Psoas muscle (tissue), 8 donors: Measurements from ENCODE around the gene DLST. TPM values are rescaled to one million over a fixed set of nuclear protein-coding genes. Genes with fewer than 3 reads are reported as not detected.

Experiments
- ATAC-seq, 4 donors: fragments of 200-7000 bp; cut with Tn5 transposase; one replicate each; pipeline ENCODE4 v1.9.1; 2020; ENCODE audit warnings: moderate library complexity in 3 of 4, mild to moderate bottlenecking in 2 of 4
- DNase-seq, 2 donors: peaks; one replicate each; pipeline ENCODE4 v3.0.0-alpha.2; 2020
- H3K27ac ChIP-seq: fragments of 200-600 bp; one replicate; pipeline ENCODE4 v1.8.0; 2022
- H3K27me3 ChIP-seq, 3 donors: fragments of 200-600 bp in 1 of 3; one replicate each; pipeline versions ENCODE4 v1.6.1 to v1.8.0; 2013 to 2022; ENCODE audit warnings: low read length in 2 of 3, mild to moderate bottlenecking in 2 of 3, moderate library complexity in 1 of 3; ENCODE audit not compliant: insufficient read depth in 3 of 3
- H3K36me3 ChIP-seq, 2 donors: fragments of 200-600 bp in 1 of 2; one replicate each; pipeline versions ENCODE4 v1.6.1 to v1.8.0; 2013 to 2022; ENCODE audit warnings: low read depth in 1 of 2, mild to moderate bottlenecking in 1 of 2, moderate library complexity in 1 of 2; ENCODE audit not compliant: insufficient read depth in 1 of 2
- H3K4me1 ChIP-seq: fragments of 200-600 bp; one replicate; pipeline ENCODE4 v1.8.0; 2022
- H3K4me3 ChIP-seq: fragments of 200-600 bp; one replicate; pipeline ENCODE4 v1.8.0; 2022; ENCODE audit warnings: mild to moderate bottlenecking
- H3K9me3 ChIP-seq: fragments of 200-600 bp; one replicate; pipeline ENCODE4 v1.8.0; 2022
- WGBS, 3 donors: extraction: QIAGEN DNeasy Blood & Tissue Kit; methylation state at CpG; one replicate each; pipeline versions ENCODE4 v1.1.6 to v1.1.7; 2013; 5-methylcytosine and 5-hydroxymethylcytosine counted together
- intact Hi-C, 2 donors: fragments of 100-400 bp; cut with DNase I; formaldehyde crosslinking; loops; one replicate each; pipeline versions ENCODE4 v1.11.0 to v1.14.2; 2022
- polyA plus RNA-seq, 3 donors: library from polyadenylated mRNA; stranded (reverse); fragments of 200-250 nt; gene quantifications; one replicate each; pipeline ENCODE4 v1.2.3, GENCODE V29; 2013
- total RNA-seq, 4 donors: library from RNA; stranded (reverse); fragmentation: NEBNext Ultra II Directional in 2 of 4; extraction: Animal tissue kit (Norgen Biotek cat#: 25700) in 2 of 4; gene quantifications; one replicate each; pipeline versions ENCODE4 v1.2.1 to v1.2.4, GENCODE V29; 2021 to 2023
- TF ChIP-seq, protein P1 (sequence below): fragments of 200-600 bp; IDR thresholded peaks from one replicate; pipeline ENCODE4 v1.8.0; 2022; ENCODE audit warnings: antibody characterized with exemption
- donor health status: healthy with polysubstance abuse.
- donor health status: DM: no; HTN: no; CAD: no; lungs with moderate emphysema.
- donor health status: Bipolar disorder and iron deficiency.
- donor health status: healthy.
- donor health status: DM: yes; HTN: yes; CAD: no.
- donor health status: DM: no; HTN: no; CAD: no.
- donor health status: DM: no; HTN: no; CAD: no.
- donor health status: DM: yes; HTN: yes; CAD: no.

The DLST gene
- total and polyA plus RNA-seq, 7 donors, result 97.7 to 221 (median 139) TPM

DNA sequence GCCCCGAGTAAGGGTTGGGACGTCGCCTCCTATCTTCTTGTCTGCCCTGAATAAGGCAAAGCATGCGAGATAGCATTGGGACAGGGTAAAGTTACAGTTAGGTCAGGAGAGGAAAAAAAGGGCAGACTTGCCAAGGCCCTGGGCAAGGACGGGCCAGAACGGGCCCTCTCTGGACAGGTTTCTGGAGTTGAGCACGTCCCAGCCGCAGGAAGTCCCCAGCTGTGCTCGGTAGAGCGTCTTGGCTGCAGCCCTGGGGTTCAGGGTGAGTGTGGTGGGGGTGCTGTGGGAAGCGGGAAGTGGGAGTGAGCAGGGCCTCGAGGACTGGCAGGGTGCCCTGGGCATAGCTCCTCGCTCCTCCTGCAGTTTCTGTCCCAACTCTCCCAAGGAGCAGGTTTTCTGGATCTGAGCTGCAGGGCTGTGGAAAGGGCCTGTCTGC is 35.9 kb downstream of the DLST start:
- Histone ChIP-seq H3K27me3 (no peaks in the 10 kb centered on the region), H3K9me3 (no peaks in the 10 kb centered on the region), H3K27ac (peak overlapping the region; percentile 93), H3K4me3 (peak overlapping the region; percentile 18), H3K4me1 (peaks cover 43% of the 10 kb centered on the region), H3K36me3 (peaks cover 0 to 28% of the 10 kb centered on the region in 2 donors)
- DNase-seq (peak; percentile 80 to 89), ATAC-seq (peak; percentile 50 to 76 (median 68))
- intact Hi-C loops, result loop anchor here in 1 of 2 donors (10.0 kb wide), 1 partner anchor 107 kb away; no protein-coding TSS in a partner anchor
- WGBS, 3 donors, result 4 to 8% (median 8%) methylated on average over 13 of the region's 13 CpGs
- TF ChIP-seq, protein P1, sequence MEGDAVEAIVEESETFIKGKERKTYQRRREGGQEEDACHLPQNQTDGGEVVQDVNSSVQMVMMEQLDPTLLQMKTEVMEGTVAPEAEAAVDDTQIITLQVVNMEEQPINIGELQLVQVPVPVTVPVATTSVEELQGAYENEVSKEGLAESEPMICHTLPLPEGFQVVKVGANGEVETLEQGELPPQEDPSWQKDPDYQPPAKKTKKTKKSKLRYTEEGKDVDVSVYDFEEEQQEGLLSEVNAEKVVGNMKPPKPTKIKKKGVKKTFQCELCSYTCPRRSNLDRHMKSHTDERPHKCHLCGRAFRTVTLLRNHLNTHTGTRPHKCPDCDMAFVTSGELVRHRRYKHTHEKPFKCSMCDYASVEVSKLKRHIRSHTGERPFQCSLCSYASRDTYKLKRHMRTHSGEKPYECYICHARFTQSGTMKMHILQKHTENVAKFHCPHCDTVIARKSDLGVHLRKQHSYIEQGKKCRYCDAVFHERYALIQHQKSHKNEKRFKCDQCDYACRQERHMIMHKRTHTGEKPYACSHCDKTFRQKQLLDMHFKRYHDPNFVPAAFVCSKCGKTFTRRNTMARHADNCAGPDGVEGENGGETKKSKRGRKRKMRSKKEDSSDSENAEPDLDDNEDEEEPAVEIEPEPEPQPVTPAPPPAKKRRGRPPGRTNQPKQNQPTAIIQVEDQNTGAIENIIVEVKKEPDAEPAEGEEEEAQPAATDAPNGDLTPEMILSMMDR, result no peak

DNA sequence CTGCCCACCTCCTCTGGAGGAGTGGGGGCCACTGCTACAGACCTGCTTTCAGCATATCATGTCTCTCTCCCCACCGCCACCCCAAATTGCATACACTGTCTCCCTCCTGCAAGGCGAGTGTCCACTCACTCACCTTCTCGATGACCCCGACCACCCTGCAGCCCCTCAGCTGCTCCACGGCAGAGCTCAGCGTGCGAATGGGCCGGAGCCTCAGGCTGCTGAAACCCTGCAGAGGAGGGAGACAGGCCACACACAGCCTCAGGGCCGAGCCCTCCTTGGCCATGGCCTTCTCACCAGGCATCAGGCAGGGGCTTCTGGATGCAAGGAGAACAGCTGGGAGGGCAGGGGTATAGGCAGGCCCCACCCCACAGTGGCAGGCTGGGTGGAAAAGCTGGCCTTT is 36.7 kb downstream of the DLST start:
- H3K9me3 ChIP-seq, result no peaks in the 10 kb centered on the region
- WGBS, 3 donors, result 89% methylated on average over 9 of the region's 9 CpGs
- H3K4me1 ChIP-seq, result peaks cover 43% of the 10 kb centered on the region
- ATAC-seq, result no peak
- intact Hi-C loops, result loop anchor here in 1 of 2 donors (10.0 kb wide), 1 partner anchor 106 kb away; no protein-coding TSS in a partner anchor
- no peak for DNase-seq
- H3K27me3 ChIP-seq, result no peaks in the 10 kb centered on the region
- TF ChIP-seq, protein P1, result no peak
- no peak overlapping the region for H3K4me3 ChIP-seq
- H3K36me3 ChIP-seq, result peaks cover 0 to 28% of the 10 kb centered on the region in 2 donors
- peak overlapping the region; percentile 93 for H3K27ac ChIP-seq

DNA sequence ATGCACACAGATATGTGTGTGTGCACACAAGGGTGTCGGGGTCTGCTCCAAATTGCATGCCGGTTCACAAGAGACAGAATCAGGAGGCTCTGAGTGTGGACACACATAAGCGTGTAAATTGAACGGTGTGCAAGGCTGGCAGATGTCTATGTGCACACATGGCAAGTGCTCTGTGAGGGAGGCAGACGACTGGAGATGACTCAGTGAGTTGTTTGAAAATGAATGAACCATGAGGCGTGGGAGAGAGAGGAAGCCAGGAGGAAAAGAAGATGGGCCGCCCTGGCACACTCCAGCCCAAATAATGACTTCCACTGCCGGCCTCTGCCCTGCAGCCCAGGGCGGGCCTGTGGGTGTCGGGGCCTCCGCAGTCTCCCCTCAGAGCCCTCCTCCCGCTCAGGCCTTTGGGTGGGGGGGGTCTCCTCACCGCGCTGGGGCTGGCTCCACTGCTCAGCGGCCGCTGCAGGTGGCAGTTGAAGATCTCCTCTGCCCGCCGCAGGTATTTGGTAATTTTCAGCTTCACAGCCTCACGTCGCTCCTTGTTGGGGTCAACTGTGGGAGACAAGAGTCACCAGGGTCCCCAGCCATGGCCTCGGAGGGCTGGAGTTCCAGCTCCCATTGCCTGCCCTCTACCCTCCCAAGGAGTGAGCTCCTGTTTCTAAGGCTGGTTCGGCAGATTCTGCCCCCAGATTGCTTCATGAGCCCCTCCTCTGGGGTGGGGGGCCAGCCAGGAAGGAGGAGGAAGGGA is 37.9 kb downstream of the DLST start:
- intact Hi-C loops, result loop anchor here in 1 of 2 donors (10.0 kb wide), 1 partner anchor 105 kb away; no protein-coding TSS in a partner anchor
- H3K36me3 ChIP-seq, result peaks cover 0 to 28% of the 10 kb centered on the region in 2 donors
- no peak overlapping the region for H3K4me3 ChIP-seq
- ATAC-seq, result no peak
- no peak for DNase-seq
- H3K27ac ChIP-seq, result no peak overlapping the region
- peaks cover 37% of the 10 kb centered on the region for H3K4me1 ChIP-seq
- whole genome bisulfite sequencing, 3 donors, result 84 to 92% (median 86%) methylated on average over 17 to 22 of the region's 22 CpGs
- TF ChIP-seq, protein P1, result no peak
- no peaks in the 10 kb centered on the region for H3K9me3 ChIP-seq
- no peaks in the 10 kb centered on the region for H3K27me3 ChIP-seq

DNA sequence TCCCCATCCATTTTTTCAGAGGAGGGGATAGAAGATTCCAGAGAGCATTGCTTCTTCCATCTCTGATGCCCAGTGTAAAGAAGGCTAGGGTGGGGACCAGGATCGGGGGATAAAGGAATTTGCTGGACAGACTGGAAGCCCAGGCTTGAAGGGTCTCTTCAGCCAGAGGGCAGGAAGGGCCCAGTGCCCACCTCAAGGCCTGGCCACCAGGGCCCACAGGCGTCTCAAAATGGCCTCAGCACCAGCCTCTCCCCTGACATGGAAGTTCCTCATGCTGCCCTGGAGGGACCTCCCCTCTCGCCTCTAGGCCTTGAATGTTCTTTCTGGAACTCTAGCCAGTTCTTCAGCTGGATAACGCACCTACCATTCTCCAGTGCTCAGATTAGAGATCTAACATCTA is 38.6 kb downstream of the DLST start:
- 93 to 98% (median 95%) methylated on average over 4 of the region's 4 CpGs for WGBS, 3 donors
- Histone ChIP-seq H3K27me3 (no peaks in the 10 kb centered on the region), H3K27ac (no peak overlapping the region), H3K4me1 (peaks cover 36% of the 10 kb centered on the region), H3K36me3 (peaks cover 0 to 28% of the 10 kb centered on the region in 2 donors), H3K4me3 (no peak overlapping the region), H3K9me3 (no peaks in the 10 kb centered on the region)
- no peak for DNase-seq
- TF ChIP-seq, protein P1, result no peak
- intact Hi-C loops, result no loop called here
- ATAC-seq, result no peak
